LNCAP (cell line): ENCODE data around the gene CDH4.

Source experiments
- TF ChIP-seq, protein P1 (sequence below): fragments of 450-650 bp; IDR thresholded peaks from 2 replicates; pipeline ENCODE4 v1.5.1; 2017; ENCODE audit warnings: mild to moderate bottlenecking

Gene CDH4

DNA sequence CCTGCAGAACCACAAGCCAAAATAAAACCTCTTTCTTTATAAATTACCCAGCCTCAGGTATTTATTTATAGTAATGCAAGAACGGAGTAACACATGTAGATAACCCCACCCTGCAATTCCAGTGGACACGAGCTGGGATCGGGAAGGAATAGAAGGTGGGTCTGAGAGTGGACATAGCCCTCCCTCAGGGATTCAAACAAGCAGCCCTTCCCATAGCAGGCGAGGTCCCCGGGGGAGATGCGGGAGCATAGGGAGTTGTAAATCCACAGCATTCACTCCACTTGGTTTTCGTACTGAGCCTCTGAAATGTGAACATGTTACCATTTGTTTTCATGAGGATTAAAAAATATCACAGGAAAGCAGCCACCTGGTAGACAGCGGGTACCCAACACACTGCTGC, 312.6 kb downstream of the CDH4 start:
- TF ChIP-seq, protein P1, sequence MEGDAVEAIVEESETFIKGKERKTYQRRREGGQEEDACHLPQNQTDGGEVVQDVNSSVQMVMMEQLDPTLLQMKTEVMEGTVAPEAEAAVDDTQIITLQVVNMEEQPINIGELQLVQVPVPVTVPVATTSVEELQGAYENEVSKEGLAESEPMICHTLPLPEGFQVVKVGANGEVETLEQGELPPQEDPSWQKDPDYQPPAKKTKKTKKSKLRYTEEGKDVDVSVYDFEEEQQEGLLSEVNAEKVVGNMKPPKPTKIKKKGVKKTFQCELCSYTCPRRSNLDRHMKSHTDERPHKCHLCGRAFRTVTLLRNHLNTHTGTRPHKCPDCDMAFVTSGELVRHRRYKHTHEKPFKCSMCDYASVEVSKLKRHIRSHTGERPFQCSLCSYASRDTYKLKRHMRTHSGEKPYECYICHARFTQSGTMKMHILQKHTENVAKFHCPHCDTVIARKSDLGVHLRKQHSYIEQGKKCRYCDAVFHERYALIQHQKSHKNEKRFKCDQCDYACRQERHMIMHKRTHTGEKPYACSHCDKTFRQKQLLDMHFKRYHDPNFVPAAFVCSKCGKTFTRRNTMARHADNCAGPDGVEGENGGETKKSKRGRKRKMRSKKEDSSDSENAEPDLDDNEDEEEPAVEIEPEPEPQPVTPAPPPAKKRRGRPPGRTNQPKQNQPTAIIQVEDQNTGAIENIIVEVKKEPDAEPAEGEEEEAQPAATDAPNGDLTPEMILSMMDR = no peak

DNA sequence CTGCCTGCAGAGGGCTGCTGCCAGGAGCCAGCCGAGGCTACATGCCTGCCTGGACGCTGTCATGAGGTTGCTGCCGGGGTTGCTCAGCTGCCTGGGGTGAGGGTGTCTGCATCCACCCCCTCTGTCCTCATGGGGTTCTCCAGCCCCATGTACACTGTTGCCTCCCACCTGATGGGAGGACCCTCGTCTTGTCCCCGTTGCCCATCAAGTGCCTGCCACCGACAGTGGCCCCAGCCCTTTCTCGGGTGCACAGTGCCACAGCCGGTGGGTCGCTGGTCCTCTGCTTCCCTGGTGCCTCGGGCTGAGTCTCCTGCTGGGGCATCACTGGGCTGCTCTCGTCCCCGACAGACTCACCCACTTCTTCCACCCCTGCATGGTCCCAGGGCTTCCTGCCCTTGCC, 313.7 kb downstream of the CDH4 start:
- TF ChIP-seq, protein P1 = no peak

DNA sequence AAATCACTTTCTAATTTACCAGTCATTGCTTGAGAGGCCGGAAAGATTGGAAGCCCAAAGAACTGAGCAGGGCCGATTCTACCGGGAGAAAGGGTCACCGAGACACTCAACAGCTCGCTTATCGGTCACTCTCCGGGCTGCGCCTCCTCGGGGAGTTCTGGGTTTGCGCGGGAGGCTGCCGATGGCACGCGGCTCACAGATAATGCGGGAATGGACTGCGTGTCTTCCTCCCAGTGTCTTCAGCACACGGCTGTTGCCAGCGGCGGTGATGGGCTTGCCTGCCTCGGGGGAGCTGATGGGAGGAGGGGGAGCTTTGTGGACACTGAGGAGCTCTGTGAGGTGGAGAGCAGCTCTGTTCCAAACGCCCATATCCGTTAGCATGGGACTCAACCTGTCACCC, 314.6 kb downstream of the CDH4 start:
- TF ChIP-seq, protein P1 = no peak

DNA sequence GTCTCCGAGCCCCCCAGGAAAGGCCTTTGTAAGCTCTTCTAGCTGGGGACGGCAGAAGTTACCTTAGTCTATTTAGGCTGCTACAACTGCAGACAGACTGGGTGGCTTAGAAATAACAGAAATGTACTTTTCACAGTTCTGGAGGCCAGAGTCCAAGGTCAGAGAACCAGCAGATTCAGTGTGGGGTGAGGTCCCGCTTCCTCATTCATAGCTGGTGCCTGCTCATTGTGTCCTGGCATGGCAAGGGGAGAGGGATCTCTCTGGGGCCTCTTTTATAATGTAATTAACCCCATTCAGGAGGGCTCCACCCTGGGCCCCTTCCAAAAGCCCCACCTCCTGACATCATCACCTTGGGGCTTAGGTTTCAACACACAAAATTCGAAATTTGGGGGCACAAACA, 315.1 kb downstream of the CDH4 start:
- TF ChIP-seq, protein P1 = no peak

DNA sequence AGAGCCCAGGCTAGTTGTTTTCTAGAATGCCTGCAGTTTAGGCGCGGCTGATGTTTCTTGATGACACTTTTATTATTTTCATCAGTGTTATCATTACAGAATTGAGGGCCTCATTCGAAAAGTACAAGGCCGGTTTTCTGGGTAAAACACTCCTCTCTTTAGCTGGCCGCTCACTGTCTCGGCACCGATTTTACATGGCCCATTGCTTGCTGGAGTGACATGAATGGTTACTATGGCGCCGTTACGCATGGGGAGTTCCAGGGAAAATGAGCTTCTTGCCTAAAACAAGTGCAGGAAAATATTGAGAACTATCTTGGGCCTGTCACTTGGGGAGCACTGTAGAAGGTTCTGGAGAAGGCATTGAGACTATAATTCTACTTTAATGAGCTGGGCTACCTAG, 317.8 kb downstream of the CDH4 start:
- TF ChIP-seq, protein P1 = no peak

DNA sequence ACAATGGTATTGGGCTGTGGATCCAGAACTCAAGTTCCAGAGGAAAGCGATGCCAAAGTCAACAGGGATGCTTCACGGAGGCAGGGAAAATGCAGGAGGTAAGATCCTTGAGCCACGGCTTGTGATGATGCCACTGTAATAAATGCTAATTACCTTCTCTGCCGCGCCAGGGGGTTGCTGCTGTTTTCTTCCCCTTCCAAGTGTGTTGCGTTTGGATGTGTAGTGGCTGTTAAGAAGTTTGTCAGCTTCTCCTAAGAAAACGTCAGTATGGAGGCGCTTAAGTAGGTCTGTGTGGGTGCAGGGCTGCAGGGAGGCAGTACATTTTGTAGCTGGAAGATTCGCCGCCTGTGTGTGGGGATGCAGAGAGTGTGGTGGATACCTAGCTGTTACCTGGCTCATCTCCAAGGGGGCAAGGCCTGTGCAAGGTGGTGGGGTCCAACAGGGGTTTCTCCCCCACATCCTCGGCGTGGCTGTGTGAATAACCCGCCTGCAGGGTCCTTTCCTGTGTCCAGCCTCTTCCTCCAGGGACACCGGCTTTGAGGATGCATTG, 318.7 kb downstream of the CDH4 start:
- TF ChIP-seq, protein P1 = no peak

DNA sequence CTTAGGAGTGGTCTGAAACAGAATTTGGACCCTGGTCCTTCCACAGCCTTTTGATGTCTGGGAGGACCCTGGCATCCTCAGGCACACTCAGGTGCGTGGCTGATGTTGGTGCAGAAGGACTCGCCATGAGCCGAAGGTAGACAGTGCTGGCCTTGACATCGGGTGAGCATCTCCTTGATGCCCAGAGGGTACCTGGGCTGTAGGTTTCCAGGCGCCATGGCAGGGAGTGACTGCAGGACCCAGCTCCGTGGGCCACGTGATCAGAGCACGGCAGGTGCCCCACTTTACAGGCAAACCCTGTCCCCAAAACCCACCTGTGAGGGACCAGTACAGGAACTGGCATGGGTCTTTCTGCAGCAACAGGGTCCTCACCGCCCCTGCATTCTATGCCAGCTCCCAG, 319.2 kb downstream of the CDH4 start:
- TF ChIP-seq, protein P1 = no peak
